Measurements from ENCODE around the gene MYH7.

Gene MYH7

DNA sequence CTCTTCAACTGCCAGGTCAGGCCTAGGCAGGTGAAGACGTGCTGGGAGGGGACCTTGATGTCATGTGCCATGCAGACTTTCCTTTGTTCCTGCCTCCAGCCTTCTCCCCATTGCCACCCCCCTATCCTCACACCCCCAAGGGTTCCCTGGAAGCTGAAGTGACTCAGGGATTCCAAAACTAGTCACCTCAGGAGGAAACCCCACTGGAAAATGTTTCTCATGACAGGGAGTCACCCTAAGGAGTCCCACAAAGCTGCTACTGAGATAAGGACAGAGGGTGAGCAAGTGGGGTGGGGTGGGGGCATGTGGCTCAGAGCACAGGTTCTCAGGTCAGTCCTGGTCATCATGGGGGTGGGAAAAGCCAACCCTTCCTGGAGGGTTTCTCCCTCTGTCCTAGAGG, 65.2 kb downstream of the MYH7 start:
- no peak for DNase-seq (ENCODE audit: low read depth)

DNA sequence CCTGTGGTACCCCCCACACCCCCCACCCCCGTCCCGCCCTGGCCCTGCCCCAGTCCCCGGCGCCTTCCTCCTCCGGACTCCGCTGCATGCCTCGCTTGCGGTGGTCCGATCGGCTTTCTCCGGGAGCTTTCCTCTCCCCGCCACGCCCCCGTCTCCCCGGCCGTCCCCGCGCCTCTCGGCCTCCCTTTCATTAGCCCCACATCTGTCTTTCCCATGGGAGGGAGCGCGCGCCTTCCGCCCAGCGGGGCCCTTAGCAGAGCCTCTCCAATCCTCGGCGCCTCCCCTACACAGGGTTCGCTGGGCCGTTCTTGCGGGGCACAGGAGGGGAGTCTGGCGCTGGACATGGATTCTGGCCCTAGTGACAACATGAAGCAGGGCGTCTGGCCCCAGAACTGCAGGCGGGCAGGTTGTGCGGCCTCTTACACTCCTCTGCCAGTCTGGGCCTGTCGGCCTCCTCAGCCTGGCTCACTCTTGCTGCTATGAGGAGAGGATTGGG, 69.0 kb downstream of the MYH7 start:
- peak; percentile 67 for DNase-seq (ENCODE audit: low read depth)

DNA sequence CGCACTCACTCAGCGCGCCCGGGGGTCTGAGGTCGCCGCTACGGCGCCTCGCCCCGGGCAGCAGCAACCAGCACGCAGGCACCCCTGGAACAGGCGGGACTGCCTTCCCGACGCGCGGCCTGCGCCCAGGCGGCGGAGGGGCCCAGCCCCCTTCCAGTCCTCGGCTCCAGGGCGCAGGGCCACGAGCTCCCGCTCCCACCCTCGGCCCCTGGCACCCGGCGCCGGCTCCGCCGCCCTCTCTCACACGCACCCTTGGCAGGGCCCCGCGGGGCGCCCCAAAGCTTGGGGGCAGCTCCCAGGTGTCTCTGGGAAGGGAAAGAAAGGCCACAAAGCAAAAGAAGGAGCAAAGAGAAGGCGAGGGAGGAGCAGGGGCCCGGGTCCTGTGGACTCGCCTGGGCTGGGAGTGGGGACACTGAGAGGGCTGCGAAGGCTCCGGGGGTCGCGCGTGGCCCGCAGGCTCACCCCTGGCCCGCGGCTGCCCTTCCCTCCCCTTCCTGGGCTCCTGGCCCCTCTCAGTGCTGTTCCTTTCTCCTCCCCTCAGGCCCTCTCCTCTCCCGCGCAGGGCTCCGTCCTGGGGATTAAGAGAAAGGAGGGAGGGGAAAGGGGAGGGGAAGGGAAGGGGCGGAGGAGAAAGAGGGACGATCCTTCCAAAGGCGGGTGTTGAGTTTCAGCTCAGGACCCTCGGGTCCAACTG, 69.6 kb downstream of the MYH7 start:
- DNase-seq (ENCODE audit: low read depth), result peak; percentile 59

DNA sequence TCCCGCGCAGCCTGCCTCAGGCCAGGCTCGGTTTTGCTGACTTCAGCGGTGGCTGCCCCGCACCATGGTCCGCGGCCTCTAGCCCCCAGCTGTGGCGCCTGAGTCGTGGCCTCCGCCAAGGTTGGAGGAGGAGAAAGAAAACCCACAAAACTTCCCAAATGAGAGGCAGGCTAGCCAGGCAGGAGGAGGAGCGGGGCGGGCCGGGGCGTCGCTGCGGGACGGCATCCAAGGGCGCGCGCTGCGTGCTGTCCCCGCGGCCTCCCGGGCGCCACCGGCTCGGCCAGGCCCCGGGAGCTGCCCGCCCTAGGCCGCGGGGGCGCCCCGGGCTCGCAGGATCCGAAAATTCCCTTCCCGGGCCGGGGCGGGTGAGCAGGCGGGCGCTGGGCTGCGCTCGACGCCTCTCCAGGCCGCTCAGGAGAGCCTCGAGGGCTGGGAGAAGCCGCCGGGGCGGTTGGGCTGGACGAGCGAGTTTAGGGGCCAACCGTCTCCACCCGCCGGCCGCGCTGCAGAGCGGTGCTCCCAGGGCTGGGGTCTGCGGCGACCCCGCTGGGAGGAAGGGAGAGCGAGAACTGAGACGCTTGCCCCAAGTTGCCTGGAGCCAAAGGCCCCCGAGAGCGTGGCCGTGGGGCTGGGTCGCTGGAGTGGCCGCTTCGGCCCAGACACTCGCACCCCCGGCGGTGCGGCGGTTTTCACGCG, 70.3 kb downstream of the MYH7 start, which contains the start of gene EFS:
EFS (minus strand) TSS at position 137 of the 696 bp plus-strand sequence. CDS start 147 bp downstream, outside the sequence.
- peak; percentile 34 for DNase-seq (ENCODE audit: low read depth)

DNA sequence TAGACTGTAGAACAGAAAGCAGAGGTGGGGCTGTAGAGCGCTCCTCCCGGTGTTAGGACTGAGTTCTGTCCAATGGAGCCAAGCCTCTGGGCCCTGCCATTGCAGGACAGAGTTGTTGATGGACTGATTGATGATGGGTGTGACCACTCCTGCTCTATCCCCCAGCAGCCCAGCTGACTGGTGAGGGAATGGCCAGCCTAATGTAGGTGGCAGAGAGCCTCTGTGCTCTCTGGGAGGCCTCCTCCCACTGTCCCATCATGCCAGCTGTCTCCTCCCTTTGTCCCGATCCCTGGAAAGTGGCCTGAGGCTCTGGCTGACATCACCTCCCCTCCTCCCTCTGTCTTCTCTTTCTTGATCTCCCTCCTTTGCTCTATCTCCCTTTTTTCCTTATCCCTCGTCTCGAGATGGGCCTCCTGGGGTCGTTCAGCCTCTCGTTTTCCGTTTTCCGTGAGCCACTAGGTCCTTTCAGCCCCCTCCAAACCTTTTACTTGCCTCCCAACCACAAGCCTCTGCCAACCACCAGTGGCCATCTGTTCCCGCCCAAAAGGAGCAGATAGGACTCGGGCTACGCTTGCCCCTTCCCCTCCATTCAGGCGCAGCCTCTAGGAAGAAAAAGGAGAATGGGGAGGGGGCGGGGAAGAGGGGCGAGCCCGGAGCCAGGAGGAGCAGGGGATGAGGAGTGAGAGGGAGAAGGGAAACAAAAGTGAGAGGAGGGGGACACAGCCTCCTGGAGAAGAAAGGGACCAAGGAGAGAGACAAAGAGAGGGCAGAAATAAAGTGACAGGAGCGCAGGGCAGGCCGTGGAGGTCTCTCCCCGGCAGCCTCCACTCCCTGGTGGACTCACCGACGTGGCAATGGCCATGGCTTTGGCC, 71.1 kb downstream of the MYH7 start:
- DNase-seq (ENCODE audit: low read depth), result peak; percentile 27

All from iris pigment epithelial cell (primary cell).